ENCODE results near the gene CSGALNACT2.
"Not testable (repeated sequence)": the region's sequence is repeated elsewhere in the genome, so short reads cannot be mapped to it uniquely, and the experiment has no call there.

The CSGALNACT2 gene

GRCh38 chr10:43177595-43177994, 39.4 kb downstream of the CSGALNACT2 start:
- H3K9ac ChIP-seq (ENCODE audit: low read depth, low read length) = no peak overlapping the region
- no peak overlapping the region for H3K4me3 ChIP-seq (ENCODE audit: low read length)
- no peak overlapping the region for H3K27ac ChIP-seq (ENCODE audit: low read length)
- no peaks in the 10 kb centered on the region for H3K9me3 ChIP-seq (ENCODE audit: insufficient read depth, low read depth, low read length)
- no peaks in the 10 kb centered on the region for H3K4me1 ChIP-seq (ENCODE audit: insufficient read depth, low read length)
- no peaks in the 10 kb centered on the region for H3K27me3 ChIP-seq (ENCODE audit: insufficient read depth, low read length)
- H3K36me3 ChIP-seq (ENCODE audit: insufficient read depth, low read depth, low read length) = no peaks in the 10 kb centered on the region; the same call in 1 of the 2 replicates

GRCh38 chr10:43181146-43181545, 42.9 kb downstream of the CSGALNACT2 start:
- no peak overlapping the region for H3K27ac ChIP-seq (ENCODE audit: low read length)
- H3K4me1 ChIP-seq (ENCODE audit: insufficient read depth, low read length) = no peaks in the 10 kb centered on the region
- peaks cover 4% of the 10 kb centered on the region for H3K36me3 ChIP-seq (ENCODE audit: insufficient read depth, low read depth, low read length)

GRCh38 chr10:43183764-43184163, 45.5 kb downstream of the CSGALNACT2 start:
- H3K9me3 ChIP-seq (ENCODE audit: insufficient read depth, low read depth, low read length); H3K9ac ChIP-seq (ENCODE audit: low read depth, low read length); H3K4me3 ChIP-seq (ENCODE audit: low read length); H3K27me3 ChIP-seq (ENCODE audit: insufficient read depth, low read length); H3K36me3 ChIP-seq (ENCODE audit: insufficient read depth, low read depth, low read length); H3K4me1 ChIP-seq (ENCODE audit: insufficient read depth, low read length); H3K27ac ChIP-seq (ENCODE audit: low read length): not testable (repeated sequence)

More at GRCh38 chr10:43181146-43181545, 42.9 kb downstream of the CSGALNACT2 start:
- H3K9ac ChIP-seq (ENCODE audit: low read depth, low read length) = no peak overlapping the region
- H3K4me3 ChIP-seq (ENCODE audit: low read length) = no peak overlapping the region
- H3K9me3 ChIP-seq (ENCODE audit: insufficient read depth, low read depth, low read length) = no peaks in the 10 kb centered on the region
- no peaks in the 10 kb centered on the region for H3K27me3 ChIP-seq (ENCODE audit: insufficient read depth, low read length)

- H3K4me1 ChIP-seq (ENCODE audit: insufficient read depth, low read length) = no peaks in the 10 kb centered on the region
- H3K27ac ChIP-seq (ENCODE audit: low read length) = no peak overlapping the region
- no peak overlapping the region for H3K9ac ChIP-seq (ENCODE audit: low read depth, low read length)
- H3K9me3 ChIP-seq (ENCODE audit: insufficient read depth, low read depth, low read length) = no peaks in the 10 kb centered on the region
- H3K4me3 ChIP-seq (ENCODE audit: low read length) = no peak overlapping the region
- no peaks in the 10 kb centered on the region for H3K27me3 ChIP-seq (ENCODE audit: insufficient read depth, low read length)
- peaks cover 4% of the 10 kb centered on the region for H3K36me3 ChIP-seq (ENCODE audit: insufficient read depth, low read depth, low read length)
Measured at GRCh38 chr10:43186150-43186549, 47.9 kb downstream of the CSGALNACT2 start.

GRCh38 chr10:43187213-43187612, 49.0 kb downstream of the CSGALNACT2 start:
- Histone ChIP-seq H3K27ac (ENCODE audit: low read length) (no peak overlapping the region), H3K27me3 (ENCODE audit: insufficient read depth, low read length) (no peaks in the 10 kb centered on the region), H3K9me3 (ENCODE audit: insufficient read depth, low read depth, low read length) (no peaks in the 10 kb centered on the region), H3K36me3 (ENCODE audit: insufficient read depth, low read depth, low read length) (peaks cover 4% of the 10 kb centered on the region; the same call in 1 of the 2 replicates), H3K9ac (ENCODE audit: low read depth, low read length) (no peak overlapping the region), H3K4me1 (ENCODE audit: insufficient read depth, low read length) (no peaks in the 10 kb centered on the region), H3K4me3 (ENCODE audit: low read length) (no peak overlapping the region)

GRCh38 chr10:43188702-43189101, 50.5 kb downstream of the CSGALNACT2 start:
- 0 out of 2 replicates have a peak, but pooled peaks cover 4% of the 10 kb centered on the region for H3K36me3 ChIP-seq (ENCODE audit: insufficient read depth, low read depth, low read length)
- H3K9ac ChIP-seq (ENCODE audit: low read depth, low read length) = no peak overlapping the region
- no peaks in the 10 kb centered on the region for H3K27me3 ChIP-seq (ENCODE audit: insufficient read depth, low read length)
- no peak overlapping the region for H3K4me3 ChIP-seq (ENCODE audit: low read length)
- no peaks in the 10 kb centered on the region for H3K4me1 ChIP-seq (ENCODE audit: insufficient read depth, low read length)
- no peaks in the 10 kb centered on the region for H3K9me3 ChIP-seq (ENCODE audit: insufficient read depth, low read depth, low read length)
- no peak overlapping the region for H3K27ac ChIP-seq (ENCODE audit: low read length)

GRCh38 chr10:43190289-43190688, 52.0 kb downstream of the CSGALNACT2 start:
- H3K9ac ChIP-seq (ENCODE audit: low read depth, low read length) = no peak overlapping the region
- no peak overlapping the region for H3K4me3 ChIP-seq (ENCODE audit: low read length)
- H3K4me1 ChIP-seq (ENCODE audit: insufficient read depth, low read length) = no peaks in the 10 kb centered on the region
- H3K9me3 ChIP-seq (ENCODE audit: insufficient read depth, low read depth, low read length) = no peaks in the 10 kb centered on the region
- no peak overlapping the region for H3K27ac ChIP-seq (ENCODE audit: low read length)
- peaks cover 8% of the 10 kb centered on the region for H3K36me3 ChIP-seq (ENCODE audit: insufficient read depth, low read depth, low read length)
- no peaks in the 10 kb centered on the region for H3K27me3 ChIP-seq (ENCODE audit: insufficient read depth, low read length)

GRCh38 chr10:43190775-43191174, 52.5 kb downstream of the CSGALNACT2 start:
- no peak overlapping the region for H3K4me3 ChIP-seq (ENCODE audit: low read length)
- H3K36me3 ChIP-seq (ENCODE audit: insufficient read depth, low read depth, low read length) = peaks cover 13% of the 10 kb centered on the region
- H3K9ac ChIP-seq (ENCODE audit: low read depth, low read length) = no peak overlapping the region
- no peak overlapping the region for H3K27ac ChIP-seq (ENCODE audit: low read length)
- no peaks in the 10 kb centered on the region for H3K27me3 ChIP-seq (ENCODE audit: insufficient read depth, low read length)
- H3K4me1 ChIP-seq (ENCODE audit: insufficient read depth, low read length) = no peaks in the 10 kb centered on the region
- no peaks in the 10 kb centered on the region for H3K9me3 ChIP-seq (ENCODE audit: insufficient read depth, low read depth, low read length)

GRCh38 chr10:43192884-43193283, 54.6 kb downstream of the CSGALNACT2 start:
- Histone ChIP-seq H3K4me3 (ENCODE audit: low read length) (no peak overlapping the region), H3K27ac (ENCODE audit: low read length) (no peak overlapping the region), H3K27me3 (ENCODE audit: insufficient read depth, low read length) (no peaks in the 10 kb centered on the region), H3K9me3 (ENCODE audit: insufficient read depth, low read depth, low read length) (no peaks in the 10 kb centered on the region), H3K4me1 (ENCODE audit: insufficient read depth, low read length) (no peaks in the 10 kb centered on the region), H3K36me3 (ENCODE audit: insufficient read depth, low read depth, low read length) (peaks cover 34% of the 10 kb centered on the region), H3K9ac (ENCODE audit: low read depth, low read length) (no peak overlapping the region)

GRCh38 chr10:43193496-43194080, 55.3 kb downstream of the CSGALNACT2 start:
- H3K27me3 ChIP-seq (ENCODE audit: insufficient read depth, low read length) = no peaks in the 10 kb centered on the region
- no peak overlapping the region for H3K4me3 ChIP-seq (ENCODE audit: low read length)
- no peaks in the 10 kb centered on the region for H3K4me1 ChIP-seq (ENCODE audit: insufficient read depth, low read length)
- no peaks in the 10 kb centered on the region for H3K9me3 ChIP-seq (ENCODE audit: insufficient read depth, low read depth, low read length)
- no peak overlapping the region for H3K27ac ChIP-seq (ENCODE audit: low read length)
- no peak overlapping the region for H3K9ac ChIP-seq (ENCODE audit: low read depth, low read length)
- H3K36me3 ChIP-seq (ENCODE audit: insufficient read depth, low read depth, low read length) = peaks cover 41% of the 10 kb centered on the region

- Histone ChIP-seq H3K9me3 (ENCODE audit: insufficient read depth, low read depth, low read length) (no peaks in the 10 kb centered on the region), H3K27me3 (ENCODE audit: insufficient read depth, low read length) (no peaks in the 10 kb centered on the region), H3K27ac (ENCODE audit: low read length) (no peak overlapping the region), H3K4me3 (ENCODE audit: low read length) (no peak overlapping the region), H3K4me1 (ENCODE audit: insufficient read depth, low read length) (no peaks in the 10 kb centered on the region), H3K9ac (ENCODE audit: low read depth, low read length) (no peak overlapping the region), H3K36me3 (ENCODE audit: insufficient read depth, low read depth, low read length) (peaks cover 45% of the 10 kb centered on the region)
Measured at GRCh38 chr10:43194266-43194665, 56.0 kb downstream of the CSGALNACT2 start.

- H3K9me3 ChIP-seq (ENCODE audit: insufficient read depth, low read depth, low read length) = no peaks in the 10 kb centered on the region
- no peak overlapping the region for H3K27ac ChIP-seq (ENCODE audit: low read length)
- no peaks in the 10 kb centered on the region for H3K4me1 ChIP-seq (ENCODE audit: insufficient read depth, low read length)
- no peak overlapping the region for H3K9ac ChIP-seq (ENCODE audit: low read depth, low read length)
- no peaks in the 10 kb centered on the region for H3K27me3 ChIP-seq (ENCODE audit: insufficient read depth, low read length)
- peaks cover 51% of the 10 kb centered on the region for H3K36me3 ChIP-seq (ENCODE audit: insufficient read depth, low read depth, low read length)
- H3K4me3 ChIP-seq (ENCODE audit: low read length) = no peak overlapping the region
Measured at GRCh38 chr10:43194859-43195258, 56.6 kb downstream of the CSGALNACT2 start.

All from iPS-20b (cell line).